DMS79 treated with DMSO at 0.1 percent for 48 hours (cell line): ENCODE measurements around the gene CLHC1.
"Not testable (repeated sequence)": the region's sequence is repeated elsewhere in the genome, so short reads cannot be mapped to it uniquely, and the experiment has no call there.

Source experiments
- DNase-seq: peaks from one replicate; lab custom pipeline; 2025; lab: John Stamatoyannopoulos, UW

The CLHC1 gene

GRCh38 chr2:55232084-55232862, at the start of gene CLHC1, which contains the start of gene RPS27A:
TSS of gene CLHC1 (minus strand) at chr2:55232293. CDS start at chr2:55222411, 9,882 bp downstream.
TSS of gene RPS27A (plus strand) at chr2:55232688. CDS start at chr2:55232825, 137 bp downstream.
- peak; percentile 98 for DNase-seq

GRCh38 chr2:55280851-55281546, 48.9 kb upstream of the CLHC1 start:
- DNase-seq, result not testable (repeated sequence)

GRCh38 chr2:55279859-55280424, 47.8 kb upstream of the CLHC1 start:
- DNase-seq, result not testable (repeated sequence)

GRCh38 chr2:55279214-55279835, 47.2 kb upstream of the CLHC1 start:
- peak; percentile 47 for DNase-seq

GRCh38 chr2:55277310-55277709, 45.2 kb upstream of the CLHC1 start:
- no peak for DNase-seq

- DNase-seq, result not testable (repeated sequence)
Measured at GRCh38 chr2:55274346-55274745, 42.3 kb upstream of the CLHC1 start.

GRCh38 chr2:55269645-55269990, 37.5 kb upstream of the CLHC1 start:
- no peak for DNase-seq

- peak; percentile 88 for DNase-seq
Measured at GRCh38 chr2:55268907-55269644, 37.0 kb upstream of the CLHC1 start, which contains the start of gene MTIF2. TSS of gene MTIF2 (minus strand) at chr2:55269231. CDS start at chr2:55263858, 5,373 bp downstream.

- DNase-seq, result no peak
Measured at GRCh38 chr2:55268288-55268906, 36.3 kb upstream of the CLHC1 start.

GRCh38 chr2:55259586-55259985, 27.5 kb upstream of the CLHC1 start:
- not testable (repeated sequence) for DNase-seq

GRCh38 chr2:55252832-55253231, 20.7 kb upstream of the CLHC1 start:
- no peak for DNase-seq

GRCh38 chr2:55247025-55247424, 14.9 kb upstream of the CLHC1 start:
- DNase-seq, result peak; percentile 77

GRCh38 chr2:55245411-55245810, 13.3 kb upstream of the CLHC1 start:
- no peak for DNase-seq

- DNase-seq, result no peak
Measured at GRCh38 chr2:55242617-55243016, 10.5 kb upstream of the CLHC1 start.

GRCh38 chr2:55241582-55241981, 9.5 kb upstream of the CLHC1 start:
- DNase-seq, result not testable (repeated sequence)

- no peak for DNase-seq
Measured at GRCh38 chr2:55239656-55240222, 7.6 kb upstream of the CLHC1 start.

- no peak for DNase-seq
Measured at GRCh38 chr2:55236992-55237543, 5.0 kb upstream of the CLHC1 start.

- DNase-seq, result no peak
Measured at GRCh38 chr2:55235724-55236538, 3.8 kb upstream of the CLHC1 start.

GRCh38 chr2:55233658-55233940, 1.5 kb upstream of the CLHC1 start:
- DNase-seq, result no peak
